ENCODE data around the gene MSH3.

Gene MSH3

GRCh38 chr5:80790698-80791097 lies 136.2 kb downstream of the MSH3 start (continued):
- TF ChIP-seq AEBP2 (tag by site-specific recombination; IDR thresholded peaks at IDR 0.05; ENCODE audit: borderline replicate concordance) (no peak), PRDM4 (tag by site-specific recombination; IDR thresholded peaks at IDR 0.05) (no peak)

- no peaks in the 10 kb centered on the region for H3K4me1 ChIP-seq (ENCODE audit: control insufficient read depth, insufficient read depth, low read length)
- no peak for TF ChIP-seq BCL11B (tag by site-specific recombination; IDR thresholded peaks at IDR 0.05; ENCODE audit: low read depth)
- no peak for TF ChIP-seq ZBTB21 (tag by site-specific recombination; IDR thresholded peaks at IDR 0.05)
- TF ChIP-seq ZSCAN23 (tag by site-specific recombination; IDR thresholded peaks at IDR 0.05) = no peak
- no peak for TF ChIP-seq ELK4 (IDR thresholded peaks at IDR 0.05; ENCODE audit: borderline replicate concordance, low read depth, low read length)
- no peak for TF ChIP-seq KLF17 (tag by site-specific recombination; IDR thresholded peaks at IDR 0.05)
- no peak for TF ChIP-seq TRIM28 (IDR thresholded peaks at IDR 0.05; ENCODE audit: borderline replicate concordance, low read length)
- TF ChIP-seq KLF1 (tag by site-specific recombination; IDR thresholded peaks at IDR 0.05) = no peak
- no peak for TF ChIP-seq OVOL3 (tag by site-specific recombination; IDR thresholded peaks at IDR 0.05)
- no peak for TF ChIP-seq ZNF221 (tag by site-specific recombination; IDR thresholded peaks at IDR 0.05; ENCODE audit: borderline replicate concordance)
- no peak for TF ChIP-seq ZNF585B (tag by site-specific recombination; IDR thresholded peaks at IDR 0.05)
- TF ChIP-seq ZNF664 (tag by site-specific recombination; IDR thresholded peaks at IDR 0.05) = no peak
- no peak for TF ChIP-seq ZNF280C (tag by site-specific recombination; IDR thresholded peaks at IDR 0.05)
- no peak for TF ChIP-seq SETDB1 (IDR thresholded peaks at IDR 0.05; ENCODE audit: insufficient read length, low read length)
- TF ChIP-seq ZNF843 (tag by site-specific recombination; IDR thresholded peaks at IDR 0.05) = no peak
- no peak for TF ChIP-seq ZSCAN16 (tag by site-specific recombination; IDR thresholded peaks at IDR 0.05)
- ChIA-PET POLR2A (interaction anchor here (0.6 kb wide), 1 partner anchor 266 kb away, joined by 3 read pairs; no protein-coding TSS in a partner anchor), CTCF (no interaction called here)
- H3K4me3 ChIP-seq (ENCODE audit: low read depth, low read length) = no peak overlapping the region
- no peak overlapping the region for H3K27ac ChIP-seq (ENCODE audit: extremely low read depth, low read depth, low read length)
- no peaks in the 10 kb centered on the region for H3K9me3 ChIP-seq (ENCODE audit: control insufficient read depth, insufficient read depth, low read depth, low read length)
- peaks cover 11 to 23% of the 10 kb centered on the region in 2 experiments for H3K36me3 ChIP-seq (ENCODE audit: control insufficient read depth in 2 of 2, insufficient read depth in 1 of 2, low read length in 2 of 2)
Observed at GRCh38 chr5:80793354-80793753, 138.9 kb downstream of the MSH3 start.

All from HEK293 (cell line).